Tibial nerve (tissue), 3 donors: ENCODE data around the gene RNU1-3.
"Not testable (repeated sequence)": the region's sequence is repeated elsewhere in the genome, so short reads cannot be mapped to it uniquely, and the experiment has no call there.

Experiments
- POLR2A ChIP-seq, 2 donors: fragments of 450-650 bp; IDR thresholded peaks; one replicate each; pipeline ENCODE4 v1.6.1; 2017; ENCODE audit warnings: antibody characterized with exemption in 2 of 2, mild to moderate bottlenecking in 2 of 2, moderate library complexity in 2 of 2
- TF ChIP-seq, protein P1 (sequence below), 5 experiments: fragments of 200-600 bp in 3 of 5; fragments of 450-650 bp in 2 of 5; sonication (generic) in 3 of 5; IDR thresholded peaks; one replicate each; pipeline ENCODE4 v1.5.1; 2016 to 2019; ENCODE audit warnings: antibody characterized with exemption in 5 of 5, mild to moderate bottlenecking in 3 of 5, moderate library complexity in 2 of 5

DNA sequence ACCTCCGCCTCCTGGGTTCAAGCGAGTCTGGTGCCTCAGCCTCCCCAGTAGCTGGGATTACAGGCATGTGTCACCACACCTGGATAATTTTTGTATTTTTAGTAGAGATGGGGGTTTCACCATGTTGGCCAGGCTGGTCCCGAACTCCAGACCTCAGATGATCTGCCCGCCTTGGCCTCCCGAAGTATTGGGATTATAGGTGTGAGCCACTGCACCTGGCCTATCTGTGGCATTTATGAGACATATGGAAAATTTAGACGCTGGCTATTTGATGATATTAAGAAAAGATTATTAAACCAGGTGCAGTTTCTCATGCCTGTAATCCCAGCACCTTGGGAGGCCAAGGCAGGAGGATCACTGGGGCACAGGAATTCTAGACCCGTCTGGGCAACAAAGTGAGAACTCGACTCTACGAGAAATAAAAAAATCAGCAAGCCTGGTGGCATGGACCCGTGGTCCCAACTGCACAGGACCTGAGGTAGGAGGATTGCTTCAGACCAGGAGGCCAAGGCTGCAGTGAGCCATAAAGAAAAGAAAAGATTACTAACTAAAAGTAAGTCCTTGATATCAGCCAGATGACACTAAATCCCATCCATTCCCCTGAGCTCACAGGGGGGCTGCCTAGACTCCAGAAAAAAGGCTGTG is 30.1 kb downstream of the RNU1-3 start:
- not testable (repeated sequence) for TF ChIP-seq POLR2A (IDR thresholded peaks at IDR 0.05)
- TF ChIP-seq, protein P1, sequence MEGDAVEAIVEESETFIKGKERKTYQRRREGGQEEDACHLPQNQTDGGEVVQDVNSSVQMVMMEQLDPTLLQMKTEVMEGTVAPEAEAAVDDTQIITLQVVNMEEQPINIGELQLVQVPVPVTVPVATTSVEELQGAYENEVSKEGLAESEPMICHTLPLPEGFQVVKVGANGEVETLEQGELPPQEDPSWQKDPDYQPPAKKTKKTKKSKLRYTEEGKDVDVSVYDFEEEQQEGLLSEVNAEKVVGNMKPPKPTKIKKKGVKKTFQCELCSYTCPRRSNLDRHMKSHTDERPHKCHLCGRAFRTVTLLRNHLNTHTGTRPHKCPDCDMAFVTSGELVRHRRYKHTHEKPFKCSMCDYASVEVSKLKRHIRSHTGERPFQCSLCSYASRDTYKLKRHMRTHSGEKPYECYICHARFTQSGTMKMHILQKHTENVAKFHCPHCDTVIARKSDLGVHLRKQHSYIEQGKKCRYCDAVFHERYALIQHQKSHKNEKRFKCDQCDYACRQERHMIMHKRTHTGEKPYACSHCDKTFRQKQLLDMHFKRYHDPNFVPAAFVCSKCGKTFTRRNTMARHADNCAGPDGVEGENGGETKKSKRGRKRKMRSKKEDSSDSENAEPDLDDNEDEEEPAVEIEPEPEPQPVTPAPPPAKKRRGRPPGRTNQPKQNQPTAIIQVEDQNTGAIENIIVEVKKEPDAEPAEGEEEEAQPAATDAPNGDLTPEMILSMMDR (IDR thresholded peaks at IDR 0.05) = not testable (repeated sequence)
